ENCODE results near the gene ZNF117.

DNA sequence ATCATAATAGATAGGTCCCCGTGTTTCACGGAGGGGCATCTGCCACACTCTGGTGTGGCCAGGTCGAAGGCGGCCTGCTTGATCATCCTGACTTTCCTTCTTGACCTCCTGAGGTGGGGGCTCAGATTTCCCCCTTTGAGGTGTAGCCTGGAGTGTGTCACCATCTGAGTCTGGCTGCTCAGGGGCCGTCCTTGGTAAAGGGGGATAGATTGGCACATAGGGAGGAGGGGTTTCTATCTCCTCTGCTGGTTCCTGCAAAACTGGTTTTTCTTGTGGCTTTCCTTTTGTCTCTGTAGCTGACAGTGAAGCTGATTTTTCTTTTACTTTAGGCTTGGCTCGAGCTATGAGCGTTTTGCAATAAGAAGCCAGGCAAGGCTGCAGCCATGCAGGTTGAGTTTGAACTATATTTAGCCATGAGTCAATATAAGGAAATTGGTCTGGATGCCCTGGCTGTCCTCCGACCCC lies 7.1 kb upstream of the ZNF117 start:
- no peak for TF ChIP-seq GATA3 (IDR thresholded peaks at IDR 0.05; ENCODE audit: low read depth, low read length)
- TF ChIP-seq GATA2 (IDR thresholded peaks at IDR 0.05; ENCODE audit: low read depth, low read length), result no peak
